ENCODE measurements around the gene LTBP3. TPM values are rescaled to one million over a fixed set of nuclear protein-coding genes. Genes with fewer than 3 reads are reported as not detected.

The LTBP3 gene
- total and polyA plus RNA-seq, 2 of the 13 experiments (the other 11 are each of a cell fraction or from before 2014, with no cell fraction given), result 12.2 to 68.1 TPM

GRCh38 chr11:65539744-65540289 lies 18.3 kb downstream of the LTBP3 start:
- WGBS (ENCODE audit: low lambda C conversion rate), result over 99% methylated on average over 40 of the region's 60 CpGs
- no peak overlapping the region for H2AFZ ChIP-seq (ENCODE audit: low read length)
- in situ Hi-C loops (cut with HindIII; ENCODE audit: extremely low pct_ligation_motif_present, low pct_unique_long_range_greater_than_20kb) (loop anchor here (5.0 kb wide), 1 partner anchor 47 kb away; no protein-coding TSS in a partner anchor), intact Hi-C loops (cut with micrococcal nuclease; ENCODE audit: unreplicated experiment) (loop anchor here (2.0 kb wide), 2 partner anchors 21 to 31 kb away; partner anchors contain the start of gene ZNRD2)
- H3K9ac ChIP-seq (ENCODE audit: insufficient read depth, low read depth, low read length), result no peak overlapping the region
- TF ChIP-seq RBFOX2 (IDR thresholded peaks at IDR 0.05; ENCODE audit: low read depth, low read length), result peak; percentile 60
- TF ChIP-seq BCL6 (CRISPR knock-in tag; IDR thresholded peaks at IDR 0.05), result no peak
- peak; percentile 31 for TF ChIP-seq AGO2 (optimal IDR thresholded peaks at IDR 0.05; ENCODE audit: low read depth, low read length)
- TF ChIP-seq ZNF562 (CRISPR knock-in tag; IDR thresholded peaks at IDR 0.05; ENCODE audit: borderline replicate concordance), result no peak
- ATAC-seq (no peak), FAIRE-seq (no peak), DNase-seq (ENCODE audit: low spot score) (no peak)
- H3K79me2 ChIP-seq (ENCODE audit: insufficient read depth, low read length), result no peaks in the 10 kb centered on the region
- CTCF ChIA-PET (ENCODE audit: low intra/inter-chr PET ratio, low total read pairs), result interaction anchor here (1.9 kb wide), 1 partner anchor 32 kb away, joined by 7 read pairs; the partner anchor contains the start of gene FAM89B
- no peak overlapping the region for H3K27ac ChIP-seq (ENCODE audit: extremely low read length, insufficient read depth, low read length)
- H4K20me1 ChIP-seq (ENCODE audit: insufficient read depth, low read length), result no peaks in the 10 kb centered on the region
- H3K4me3 ChIP-seq (replicated peaks in 1 of 3; ENCODE audit: insufficient read depth in 1 of 3, low read depth in 2 of 3, low read length in 3 of 3), result no peak overlapping the region
- H3K4me2 ChIP-seq (ENCODE audit: low read depth, low read length), result no peak overlapping the region
- no peaks in the 10 kb centered on the region for H3K4me1 ChIP-seq (ENCODE audit: insufficient read depth, low read length)
- peaks cover 13 to 27% of the 10 kb centered on the region in 2 experiments; a peak in 4 of 5 replicates for H3K36me3 ChIP-seq (replicated peaks in 1 of 2; ENCODE audit: control insufficient read depth in 1 of 2, insufficient read depth in 2 of 2, low read length in 2 of 2)
- TSS peak; percentile 45 for BruUV-seq (replicated peaks)
- no peaks in the 10 kb centered on the region for H3K9me3 ChIP-seq (ENCODE audit: low read length)
- no peaks in the 10 kb centered on the region for H3K27me3 ChIP-seq (ENCODE audit: control insufficient read depth in 1 of 2, insufficient read depth in 2 of 2, low read length in 2 of 2)
- POLR2A ChIA-PET, result interaction anchor here (0.9 kb wide), 1 partner anchor 28 kb away, joined by 4 read pairs; no protein-coding TSS in a partner anchor

- no peak overlapping the region for H2AFZ ChIP-seq (ENCODE audit: low read length)
- no peaks in the 10 kb centered on the region for H3K9me3 ChIP-seq (ENCODE audit: low read length)
- H3K79me2 ChIP-seq (ENCODE audit: insufficient read depth, low read length), result no peaks in the 10 kb centered on the region
- intact Hi-C loops (cut with micrococcal nuclease; ENCODE audit: unreplicated experiment) (no loop called here), in situ Hi-C loops (cut with HindIII; ENCODE audit: extremely low pct_ligation_motif_present, low pct_unique_long_range_greater_than_20kb) (no loop called here)
- TF ChIP-seq ZNF496 (CRISPR knock-in tag; IDR thresholded peaks at IDR 0.05; ENCODE audit: insufficient replicate concordance), result no peak
- peak; percentile 51 for TF ChIP-seq RBFOX2 (IDR thresholded peaks at IDR 0.05; ENCODE audit: low read depth, low read length)
- no peak for TF ChIP-seq ZBTB7B (CRISPR knock-in tag; IDR thresholded peaks at IDR 0.05)
- TF ChIP-seq SMC3 (IDR thresholded peaks at IDR 0.05; ENCODE audit: low read length), result no peak
- no peak for TF ChIP-seq ZNF274 (CRISPR knock-in tag; IDR thresholded peaks at IDR 0.05)
- no peak for TF ChIP-seq SKI (IDR thresholded peaks at IDR 0.05; ENCODE audit: partially characterized antibody)
- no peak for TF ChIP-seq ZNF230 (CRISPR knock-in tag; IDR thresholded peaks at IDR 0.05)
- TF ChIP-seq AGO2 (optimal IDR thresholded peaks at IDR 0.05; ENCODE audit: low read depth, low read length), result peak; percentile 10
- no peak for DNase-seq (ENCODE audit: low spot score)
- no TSS peak for BruUV-seq (replicated peaks)
- 99% methylated on average over 70 of the region's 92 CpGs for WGBS (ENCODE audit: low lambda C conversion rate)
- H3K36me3 ChIP-seq (replicated peaks in 1 of 2; ENCODE audit: control insufficient read depth in 1 of 2, insufficient read depth in 2 of 2, low read length in 2 of 2), result peaks cover 14 to 32% of the 10 kb centered on the region in 2 experiments; a peak in 4 of 5 replicates
- H3K4me3 ChIP-seq (replicated peaks in 1 of 3; ENCODE audit: insufficient read depth in 1 of 3, low read depth in 2 of 3, low read length in 3 of 3), result no peak overlapping the region
- H3K4me2 ChIP-seq (ENCODE audit: low read depth, low read length), result no peak overlapping the region
- ChIA-PET CTCF (ENCODE audit: low intra/inter-chr PET ratio, low total read pairs) (no interaction called here), POLR2A (interaction anchor here (0.9 kb wide), 1 partner anchor 28 kb away, joined by 4 read pairs; no protein-coding TSS in a partner anchor)
- H3K27ac ChIP-seq (ENCODE audit: extremely low read length, insufficient read depth, low read length), result no peak overlapping the region
- no peaks in the 10 kb centered on the region for H3K4me1 ChIP-seq (ENCODE audit: insufficient read depth, low read length)
- no peak overlapping the region for H3K9ac ChIP-seq (ENCODE audit: insufficient read depth, low read depth, low read length)
- ATAC-seq, result no peak
- H3K27me3 ChIP-seq (ENCODE audit: control insufficient read depth in 1 of 2, insufficient read depth in 2 of 2, low read length in 2 of 2), result no peaks in the 10 kb centered on the region
- no peak for FAIRE-seq
- H4K20me1 ChIP-seq (ENCODE audit: insufficient read depth, low read length), result no peaks in the 10 kb centered on the region
Measured at GRCh38 chr11:65538915-65539743, 19.0 kb downstream of the LTBP3 start.
